K562 (cell line): ENCODE measurements around the gene TYW1B. TPM values are rescaled to one million over a fixed set of nuclear protein-coding genes. Genes with fewer than 3 reads are reported as not detected.
A peak's percentile ranks its signal among the peaks of the same experiment; 100 is the strongest.
"Not testable (repeated sequence)": the region's sequence is repeated elsewhere in the genome, so short reads cannot be mapped to it uniquely, and the experiment has no call there.

Experiments used
- ATAC-seq: fragments of 200-7000 bp; cut with Tn5 transposase; 3 replicates; pipeline ENCODE4 v1.9.1; 2020; ENCODE audit warnings: moderate library complexity
- BruUV-seq: library from RNA; stranded (reverse); fragments of 400-500 nt; replicated peaks from 2 replicates; lab custom pipeline; 2021; lab: Mats Ljungman, UMichigan
- CTCF ChIA-PET: fragments of 300-600 bp; formaldehyde crosslinking; extraction: SDS; loops from one replicate; lab custom pipeline; 2021; ENCODE audit warnings: low intra/inter-chr PET ratio; lab: Yijun Ruan, JAX
- POLR2A ChIA-PET: fragments of 300-600, 350-650 bp; sonication (Branson Sonifier 250); formaldehyde crosslinking; extraction: SDS; loops from one replicate; lab custom pipeline; 2021; ENCODE audit warnings: antibody characterized with exemption, inconsistent platforms; lab: Yijun Ruan, JAX
- DNase-seq, 4 experiments: peaks; one replicate each; pipeline versions ENCODE4 v3.0.0 to v3.0.0-alpha.2; 2011 to 2018; ENCODE audit warnings: low spot score in 3 of 4, mixed read lengths in 3 of 4; ENCODE audit errors: extremely low read depth in 1 of 4
- FAIRE-seq: peaks from 2 replicates; lab custom pipeline; 2011; peaks lifted over from hg19 to GRCh38; lab: Jason Lieb, UNC
- H2AFZ ChIP-seq: 2 replicates; pipeline ENCODE4 v1.6.0; 2011; ENCODE audit warnings: low read depth, low read length, control low read depth, inconsistent platforms
- H3K27ac ChIP-seq: fragments of 200-600 bp; 3 replicates; pipeline ENCODE4 v1.8.0; 2011; ENCODE audit warnings: low read depth, mild to moderate bottlenecking, control low read depth, inconsistent platforms, low read length, moderate library complexity, mixed read lengths; ENCODE audit errors: extremely low read depth
- H3K27me3 ChIP-seq, 2 experiments: fragments of 300-600 bp in 1 of 2; 2 replicates in 1 of 2; 3 replicates in 1 of 2; pipeline versions ENCODE4 v1.6.0 to v1.8.0; 2011; ENCODE audit warnings: inconsistent platforms in 2 of 2, low read length in 2 of 2, mild to moderate bottlenecking in 1 of 2, mixed read lengths in 1 of 2, moderate library complexity in 1 of 2; ENCODE audit not compliant: control insufficient read depth in 2 of 2, insufficient read depth in 2 of 2
- H3K36me3 ChIP-seq: fragments of 300-600 bp; 3 replicates; pipeline ENCODE4 v1.8.0; 2011; ENCODE audit warnings: mild to moderate bottlenecking, low read length, inconsistent platforms; ENCODE audit not compliant: control insufficient read depth, insufficient read depth
- H3K4me1 ChIP-seq, 2 experiments: fragments of 200-600 bp in 1 of 2; replicated peaks in 1 of 2; 2 replicates in 1 of 2; 3 replicates in 1 of 2; pipeline versions ENCODE4 v1.5.1 to v1.8.0; 2011; ENCODE audit warnings: inconsistent platforms in 2 of 2, low read length in 2 of 2, mild to moderate bottlenecking in 1 of 2, mixed read lengths in 1 of 2, moderate library complexity in 1 of 2; ENCODE audit not compliant: control insufficient read depth in 2 of 2, insufficient read depth in 2 of 2
- H3K4me2 ChIP-seq: 2 replicates; pipeline ENCODE4 v1.6.1; 2011; ENCODE audit warnings: low read length, control low read depth, inconsistent platforms, mixed read lengths; ENCODE audit not compliant: insufficient read depth
- H3K4me3 ChIP-seq: fragments of 200-600 bp; sonication (generic), shearing (Covaris generic); 2 replicates; pipeline ENCODE4 v1.5.1; 2016; ENCODE audit warnings: control low read depth, inconsistent platforms
- H3K79me2 ChIP-seq: fragments of 200-600 bp; 3 replicates; pipeline ENCODE4 v1.8.0; 2011; ENCODE audit warnings: low read length, inconsistent platforms; ENCODE audit not compliant: control insufficient read depth, insufficient read depth
- H3K9ac ChIP-seq, 2 experiments: 2 replicates each; pipeline versions ENCODE4 v1.6.0 to v1.6.1; 2011; ENCODE audit warnings: low read depth in 2 of 2, low read length in 2 of 2, control low read depth in 1 of 2, inconsistent platforms in 1 of 2, mild to moderate bottlenecking in 1 of 2, mixed read lengths in 1 of 2; ENCODE audit not compliant: insufficient read depth in 1 of 2
- H3K9me1 ChIP-seq: one replicate; pipeline ENCODE4 v1.6.0; 2011; ENCODE audit warnings: inconsistent platforms, mild to moderate bottlenecking, low read length, moderate library complexity; ENCODE audit not compliant: control insufficient read depth, insufficient read depth
- H3K9me3 ChIP-seq: replicated peaks from 2 replicates; pipeline ENCODE4 v1.5.1; 2011; ENCODE audit warnings: low read depth, low read length, inconsistent platforms; ENCODE audit not compliant: control insufficient read depth, insufficient read depth
- H4K20me1 ChIP-seq: replicated peaks from 2 replicates; pipeline ENCODE4 v1.6.1; 2011; ENCODE audit warnings: low read length, inconsistent platforms, mixed read lengths; ENCODE audit not compliant: control insufficient read depth, insufficient read depth
- CBX3 ChIP-seq, 2 experiments: IDR thresholded peaks; 1 replicate in 1 of 2; 2 replicates in 1 of 2; pipeline ENCODE4 v1.6.1; 2012; ENCODE audit warnings: inconsistent platforms in 2 of 2, low read length in 2 of 2, borderline replicate concordance in 1 of 2, control low read depth in 1 of 2
- TRIM24 ChIP-seq, 2 experiments: fragments of 450-650 bp; IDR thresholded peaks; 2 replicates each; pipeline ENCODE4 v1.6.1; 2016
- TRIM28 ChIP-seq: fragments of 450-650 bp; IDR thresholded peaks from 2 replicates; pipeline ENCODE4 v1.6.1; 2017
- ZNF280A ChIP-seq: fragments of 450-650 bp; IDR thresholded peaks from 2 replicates; pipeline ENCODE4 v1.6.1; 2018; ENCODE audit warnings: mild to moderate bottlenecking, low read depth; ENCODE audit not compliant: partially characterized antibody
- ZNF766 ChIP-seq: fragments of 200-800 bp; sonication (Bioruptor generic); conservative IDR thresholded peaks from 2 replicates; pipeline ENCODE4 v1.6.1; 2016; ENCODE audit warnings: missing genetic modification characterization, missing compliant biosample characterization
- WGBS: fragments of 100-300 bp; shearing (Covaris generic); methylation state at CpG from one replicate; pipeline ENCODE4 v1.1.6; 2016; ENCODE audit warnings: low coverage, mixed read lengths; ENCODE audit not compliant: insufficient coverage; ENCODE audit errors: missing lambda C conversion rate; 5-methylcytosine and 5-hydroxymethylcytosine counted together
- in situ Hi-C: fragments of 300-500 bp; cut with MboI; formaldehyde crosslinking; loops from 4 replicates; pipeline ENCODE4 v1.15.0; 2018; ENCODE audit warnings: inconsistent platforms, mixed read lengths
- intact Hi-C: fragments of 100-400 bp; cut with micrococcal nuclease; formaldehyde crosslinking; loops from 2 replicates; pipeline ENCODE4 v1.14.2; 2022
- polyA plus RNA-seq, 8 experiments: library from polyadenylated mRNA; depleted of rRNA in 4 of 8; stranded (reverse) in 5 of 8; unstranded in 3 of 8; fragments of >200 nt; fragmentation: Nextera tagmentation in 2 of 8; fragmentation: Illumina TruSeq in 1 of 8; extraction: Ambion mirVana in 2 of 8; extraction: Trizol in 1 of 8; gene quantifications; 2 replicates each; pipeline versions ENCODE4 v1.2.1 to v1.2.3, GENCODE V29; 2011 to 2014; ENCODE audit warnings: inconsistent platforms in 1 of 8, missing spikeins in 1 of 8
- total RNA-seq, 7 experiments: library from RNA; depleted of rRNA in 6 of 7; stranded (reverse); fragments of >200 nt in 6 of 7; fragmentation: Illumina TruSeq in 2 of 7; extraction: Trizol in 2 of 7; gene quantifications; 2 replicates each; pipeline versions ENCODE4 v1.2.1 to v1.2.3, GENCODE V29; 2011 to 2021; ENCODE audit warnings: low replicate concordance in 1 of 7

The TYW1B gene
- total and polyA plus RNA-seq, 9 of the 15 experiments (the other 6 are each of a cell fraction or from before 2014, with no cell fraction given): 5.8 to 14.7 (median 9.8) TPM

- ATAC-seq, H3K4me1 ChIP-seq, intact Hi-C loops, DNase-seq, H3K27ac ChIP-seq, H3K9me3 ChIP-seq, H3K79me2 ChIP-seq, FAIRE-seq, CTCF ChIA-PET, H3K9me1 ChIP-seq, POLR2A ChIA-PET, H2AFZ ChIP-seq, H4K20me1 ChIP-seq, in situ Hi-C loops, H3K9ac ChIP-seq, H3K4me3 ChIP-seq, H3K27me3 ChIP-seq, BruUV-seq, H3K4me2 ChIP-seq: not testable (repeated sequence)
- TF ChIP-seq ZNF766 (CRISPR knock-in tag) (peak; percentile 97), ZNF280A (peak; percentile 78), CBX3 (IDR thresholded peaks at IDR 0.05; ENCODE audit: borderline replicate concordance in 1 of 2, low read length in 2 of 2) (peak in 1 of 2 experiments; percentile 78; a peak in 1 of 3 replicates), TRIM24 (IDR thresholded peaks at IDR 0.05) (peak in 1 of 2 experiments; percentile 58; a peak in 1 of 4 replicates), TRIM28 (peak; percentile 92; the same call in 1 of the 2 replicates)
- WGBS: 85% methylated on average over 6 of the region's 6 CpGs
- peaks cover 19% of the 10 kb centered on the region; the same call in 2 of the 3 replicates for H3K36me3 ChIP-seq
Observed at GRCh38 chr7:72840966-72841511, 13.0 kb upstream of the TYW1B start.
